Ovary (tissue), 3 donors: Measurements from ENCODE around the gene IKBIP.

Source experiments
- CTCF ChIP-seq, 3 donors: fragments of 450-650 bp in 2 of 3; fragments of 200-600 bp in 1 of 3; IDR thresholded peaks; one replicate each; pipeline versions ENCODE4 v1.5.1 to v1.8.0; 2016 to 2022; ENCODE audit warnings: antibody characterized with exemption in 3 of 3, mild to moderate bottlenecking in 1 of 3
- EP300 ChIP-seq: sonication (generic); formaldehyde crosslinking; IDR thresholded peaks from one replicate; pipeline ENCODE4 v1.6.1; 2017; ENCODE audit warnings: antibody characterized with exemption
- donor health status: DM: no; HTN: no; CAD: no.

DNA sequence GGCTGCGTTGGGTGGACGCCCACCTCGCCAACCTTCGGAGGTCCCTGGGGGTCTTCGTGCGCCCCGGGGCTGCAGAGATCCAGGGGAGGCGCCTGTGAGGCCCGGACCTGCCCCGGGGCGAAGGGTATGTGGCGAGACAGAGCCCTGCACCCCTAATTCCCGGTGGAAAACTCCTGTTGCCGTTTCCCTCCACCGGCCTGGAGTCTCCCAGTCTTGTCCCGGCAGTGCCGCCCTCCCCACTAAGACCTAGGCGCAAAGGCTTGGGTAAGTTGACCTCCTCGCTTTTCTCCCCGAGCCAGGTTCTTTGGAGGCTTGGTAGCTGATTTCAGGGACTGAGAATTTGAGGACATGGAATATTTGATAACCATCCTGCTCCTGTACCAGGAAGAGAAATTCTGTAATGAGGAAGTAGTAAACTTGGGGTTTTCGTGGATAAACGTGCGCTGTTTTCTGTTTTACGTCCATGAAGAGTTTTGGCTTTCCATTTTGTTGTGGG, 1.0 kb upstream of the IKBIP start:
- no peak for TF ChIP-seq CTCF (IDR thresholded peaks at IDR 0.05)
- no peak for TF ChIP-seq EP300
